Activated CD4-positive, alpha-beta T cell treated with anti-CD3 and anti-CD28 coated beads for 36 hours (primary cell): Measurements from ENCODE around the gene ADM2. TPM values are rescaled to one million over a fixed set of nuclear protein-coding genes. Genes with fewer than 3 reads are reported as not detected.

Source experiments
- ATAC-seq: fragments of 200-7000 bp; cut with Tn5 transposase; one replicate; pipeline ENCODE4 v1.10.0; 2021; ENCODE audit warnings: mild to moderate bottlenecking, moderate library complexity
- CTCF ChIA-PET: fragments of 350-600 bp; sonication (Branson Sonifier 250); formaldehyde crosslinking; loops from one replicate; lab custom pipeline; 2021; ENCODE audit warnings: antibody characterized with exemption; lab: Charles Lee
- POLR2A ChIA-PET: fragments of 350-600 bp; sonication (Branson Sonifier 250); formaldehyde crosslinking; loops from one replicate; lab custom pipeline; 2021; ENCODE audit warnings: antibody characterized with exemption, inconsistent platforms; lab: Charles Lee
- DNase-seq: peaks from one replicate; pipeline ENCODE4 v3.0.0-alpha.2; 2020
- H3K27ac Mint-ChIP-seq: one replicate; pipeline ENCODE4 v1.8.0; 2021; ENCODE audit warnings: mixed read lengths
- H3K27me3 Mint-ChIP-seq: one replicate; pipeline ENCODE4 v1.8.0; 2021; ENCODE audit warnings: mixed read lengths
- H3K36me3 Mint-ChIP-seq: one replicate; pipeline ENCODE4 v1.8.0; 2021; ENCODE audit warnings: low read depth, mixed read lengths
- H3K4me1 Mint-ChIP-seq: one replicate; pipeline ENCODE4 v1.8.0; 2021; ENCODE audit warnings: mixed read lengths
- H3K4me3 Mint-ChIP-seq: one replicate; pipeline ENCODE4 v1.8.0; 2021; ENCODE audit warnings: mild to moderate bottlenecking, moderate library complexity, mixed read lengths
- H3K9me3 Mint-ChIP-seq: one replicate; pipeline ENCODE4 v1.8.0; 2021; ENCODE audit warnings: low read depth, mixed read lengths
- intact Hi-C, 2 experiments: fragments of 100-400 bp; cut with DNase I in 1 of 2; cut with micrococcal nuclease in 1 of 2; formaldehyde crosslinking; loops; one replicate each; pipeline versions ENCODE4 v1.14.2 to v1.15.1; 2022 to 2024; cut with DNase I, micrococcal nuclease
- total RNA-seq, 2 experiments: library from RNA; stranded (reverse); gene quantifications; one replicate each; pipeline ENCODE4 v1.2.3, GENCODE V29; 2021

ADM2 gene
- total RNA-seq, 2 experiments from 2014 or later = 7.5 to 7.9 TPM

DNA sequence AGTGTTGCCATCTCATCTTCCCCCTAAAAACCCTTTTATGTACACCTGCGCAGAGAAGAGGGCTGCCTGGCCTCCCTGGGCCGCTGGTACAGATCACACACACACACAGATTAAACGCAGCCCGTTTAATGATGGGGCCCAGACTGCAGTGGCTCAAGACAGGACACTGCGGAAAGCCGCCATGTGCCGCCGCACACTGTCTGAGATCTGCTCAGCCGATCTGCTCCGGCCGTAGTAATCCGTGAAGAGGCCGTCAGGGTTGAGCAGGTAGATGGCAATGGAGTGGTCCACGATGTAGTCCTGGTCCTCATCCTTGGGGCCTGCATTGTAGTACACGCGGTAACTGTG, 42.1 kb downstream of the ADM2 start:
- Mint-ChIP-seq H3K4me1 (peaks cover 27% of the 10 kb centered on the region), H3K36me3 (peaks cover 23% of the 10 kb centered on the region), H3K27me3 (no peaks in the 10 kb centered on the region), H3K9me3 (no peaks in the 10 kb centered on the region), H3K4me3 (no peak overlapping the region), H3K27ac (no peak overlapping the region)
- ChIA-PET CTCF (interaction anchor here (1.2 kb wide), 1 partner anchor 98 kb away, joined by 4 read pairs; no protein-coding TSS in a partner anchor), POLR2A (interaction anchor here (0.6 to 3.1 kb wide), 3 partner anchors 15 to 268 kb away, joined by 3 to 25 read pairs (median 10); partner anchors contain the start of genes LMF2 and NCAPH2)
- intact Hi-C loops = no loop called here
- DNase-seq (no peak), ATAC-seq (no peak)

DNA sequence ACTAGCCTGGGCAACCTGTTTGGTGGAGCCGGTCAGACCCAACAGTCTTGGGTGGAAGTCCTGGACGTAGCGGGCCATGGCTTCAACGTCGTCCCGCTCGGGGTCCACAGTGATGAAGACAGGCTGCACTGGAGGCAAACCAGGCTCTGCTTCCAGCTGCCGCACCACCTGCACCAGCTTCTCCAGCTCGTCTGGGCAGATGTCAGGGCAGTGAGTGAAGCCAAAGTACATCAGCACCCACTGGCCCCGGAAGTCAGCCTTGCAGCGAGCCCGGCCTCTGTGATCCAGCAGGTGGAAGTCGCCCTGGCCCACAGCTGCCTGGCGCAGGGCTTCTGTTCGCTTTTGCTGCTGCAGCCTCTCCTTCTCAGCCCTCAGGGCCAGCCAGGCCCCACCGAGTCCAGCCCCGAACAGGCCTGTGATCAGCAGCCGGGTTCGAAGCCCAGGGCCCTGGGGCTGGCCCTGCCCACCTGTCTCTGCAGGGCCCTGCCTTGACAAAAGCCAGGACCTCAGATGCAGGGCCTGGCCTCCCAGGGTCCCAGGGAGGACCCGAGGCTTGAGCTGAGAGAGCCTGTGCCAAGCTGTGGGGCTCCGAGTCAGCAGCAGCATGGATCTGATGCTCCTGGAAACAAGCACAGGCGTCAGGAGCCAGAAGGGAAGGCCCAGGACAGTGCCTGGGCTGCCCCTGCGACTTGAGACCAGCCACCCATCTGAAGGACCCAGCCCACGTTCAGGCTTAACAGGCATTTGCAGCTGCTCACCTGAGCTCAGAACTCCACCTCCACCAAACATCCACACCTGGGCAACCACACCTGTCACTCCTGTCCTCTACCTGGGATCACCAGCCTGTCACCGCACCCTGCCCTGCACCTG, 42.7 kb downstream of the ADM2 start:
- peak overlapping the region; percentile 60 for H3K27ac Mint-ChIP-seq
- no peaks in the 10 kb centered on the region for H3K27me3 Mint-ChIP-seq
- intact Hi-C loops = no loop called here
- DNase-seq = peak; percentile 25
- no peaks in the 10 kb centered on the region for H3K9me3 Mint-ChIP-seq
- no peak for ATAC-seq
- ChIA-PET CTCF (interaction anchor here (0.7 to 5.2 kb wide), 8 partner anchors 9 to 282 kb away, joined by 4 to 76 read pairs (median 8); partner anchors contain the start of genes LMF2, NCAPH2 and SYCE3), POLR2A (interaction anchor here (0.6 to 3.1 kb wide), 7 partner anchors 9 to 97 kb away, joined by 4 to 65 read pairs (median 13); partner anchors contain the start of genes LMF2 and NCAPH2)
- peaks cover 33% of the 10 kb centered on the region for H3K4me1 Mint-ChIP-seq
- peaks cover 27% of the 10 kb centered on the region for H3K36me3 Mint-ChIP-seq
- H3K4me3 Mint-ChIP-seq = peak overlapping the region; percentile 77

DNA sequence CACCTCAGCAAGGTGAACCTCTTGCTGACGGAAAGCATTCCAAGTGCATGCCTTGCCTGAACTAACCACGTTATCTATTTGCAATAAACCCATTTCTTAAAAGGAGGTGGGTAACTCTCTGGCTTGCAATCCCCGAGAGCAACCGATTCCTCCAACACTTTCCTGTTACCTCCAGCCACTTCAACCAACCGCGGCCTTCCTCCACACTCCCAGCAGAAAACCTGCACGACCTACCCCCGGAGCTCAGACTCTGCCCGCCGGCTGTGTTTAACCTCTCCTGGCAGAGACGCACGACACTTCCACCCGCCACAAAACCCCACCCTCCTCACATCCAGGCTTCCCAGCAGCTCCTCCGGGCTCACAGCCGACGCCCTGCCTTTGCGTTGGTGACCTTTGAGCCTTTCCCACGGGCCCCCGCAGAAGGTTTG, 43.3 kb downstream of the ADM2 start:
- DNase-seq (no peak), ATAC-seq (no peak)
- Mint-ChIP-seq H3K9me3 (no peaks in the 10 kb centered on the region), H3K36me3 (peaks cover 24% of the 10 kb centered on the region), H3K4me1 (peaks cover 34% of the 10 kb centered on the region), H3K27me3 (no peaks in the 10 kb centered on the region), H3K27ac (peak overlapping the region; percentile 60), H3K4me3 (peak overlapping the region; percentile 77)
- POLR2A ChIA-PET = interaction anchor here (0.6 to 3.1 kb wide), 10 partner anchors 10 to 96 kb away, joined by 4 to 65 read pairs (median 11); partner anchors contain the start of genes KLHDC7B, LMF2 and NCAPH2
- CTCF ChIA-PET = interaction anchor here (0.7 to 5.2 kb wide), 15 partner anchors 9 to 282 kb away, joined by 4 to 76 read pairs (median 8); partner anchors contain the start of genes LMF2, NCAPH2 and SYCE3
- intact Hi-C loops = loop anchor here (1.0 to 5.0 kb wide), 9 partner anchors 16 to 672 kb away; partner anchors contain the start of genes NCAPH2 (in 2 of the 2), CHKB (in 1 of the 2), PIM3 (in 1 of the 2) and PPP6R2 (in 1 of the 2)

DNA sequence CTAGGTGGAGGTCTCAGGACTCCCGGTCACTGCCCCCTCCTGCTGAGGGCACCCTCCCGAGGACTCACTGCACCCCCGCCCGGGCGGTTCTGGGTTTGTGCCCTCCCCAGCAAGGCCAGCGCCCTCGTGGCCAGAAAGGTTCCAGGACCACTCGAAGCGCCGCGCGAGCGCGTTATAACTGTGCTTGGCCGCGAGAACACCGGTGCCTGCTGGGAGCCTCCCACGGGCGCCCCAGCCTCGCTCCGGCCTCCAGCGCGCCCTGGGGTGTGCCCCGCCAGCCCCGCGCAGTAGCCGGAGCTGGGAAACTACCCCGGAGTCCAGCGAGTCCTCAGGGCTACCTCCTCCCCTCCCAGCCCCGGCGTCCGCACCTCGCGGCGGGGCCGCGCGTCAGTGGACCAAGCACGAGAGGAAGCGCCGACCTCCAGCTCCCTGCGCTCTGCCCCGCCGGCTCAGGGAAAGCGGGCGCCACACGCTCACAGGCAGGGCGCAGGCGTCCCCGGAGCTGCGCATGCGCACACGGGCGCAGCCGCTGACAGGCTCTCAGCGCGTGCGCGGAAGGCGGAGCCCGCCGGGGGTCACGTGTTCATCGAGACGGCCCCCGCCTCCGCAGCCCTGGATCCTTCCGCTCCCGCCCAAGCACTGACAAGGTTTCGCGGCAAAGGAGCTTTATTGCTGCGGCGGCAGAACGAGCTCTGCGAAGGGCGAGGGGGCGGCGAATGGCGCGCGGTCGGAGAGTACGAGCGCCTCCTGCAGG, 43.9 kb downstream of the ADM2 start, which contains the start of gene SCO2:
Gene SCO2, minus strand, starts transcription at position 495 of the 754 bp plus-strand sequence. CDS start 1,187 bp downstream, outside the sequence.
- no peaks in the 10 kb centered on the region for H3K9me3 Mint-ChIP-seq
- DNase-seq (peak; percentile 99), ATAC-seq (peak; percentile 56)
- peaks cover 23% of the 10 kb centered on the region for H3K36me3 Mint-ChIP-seq
- intact Hi-C loops = loop anchor here (1.0 to 5.0 kb wide), 9 partner anchors 17 to 673 kb away; partner anchors contain the start of genes NCAPH2 (in 2 of the 2), CHKB (in 1 of the 2), PIM3 (in 1 of the 2) and PPP6R2 (in 1 of the 2)
- peaks cover 34% of the 10 kb centered on the region for H3K4me1 Mint-ChIP-seq
- ChIA-PET CTCF (interaction anchor here (0.6 to 5.2 kb wide), 29 partner anchors 10 to 283 kb away, joined by 3 to 76 read pairs (median 6); partner anchors contain the start of genes CHKB, KLHDC7B, LMF2 and NCAPH2), POLR2A (interaction anchor here (0.6 to 3.1 kb wide), 18 partner anchors 8 to 165 kb away, joined by 3 to 65 read pairs (median 6); partner anchors contain the start of genes CHKB, KLHDC7B, LMF2 and NCAPH2)
- no peaks in the 10 kb centered on the region for H3K27me3 Mint-ChIP-seq
- peak within 1 kb of the TSS; percentile 87 for H3K27ac Mint-ChIP-seq
- H3K4me3 Mint-ChIP-seq = peak within 1 kb of the TSS; percentile 77

DNA sequence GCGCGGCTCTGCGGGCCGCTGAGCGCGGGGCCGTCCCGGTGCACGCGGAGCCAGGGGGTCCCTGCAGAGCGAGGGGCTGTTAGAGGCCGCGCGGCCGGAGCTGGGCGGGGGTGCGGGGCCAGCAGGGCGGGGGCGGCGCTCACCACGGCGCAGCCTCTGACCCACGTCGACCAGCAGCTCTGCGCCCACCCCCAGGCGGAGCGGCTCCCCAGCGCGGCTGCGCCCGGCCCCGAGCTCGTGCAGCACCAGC, 44.4 kb downstream of the ADM2 start:
- DNase-seq (no peak), ATAC-seq (no peak)
- H3K27me3 Mint-ChIP-seq = no peaks in the 10 kb centered on the region
- H3K4me1 Mint-ChIP-seq = peaks cover 34% of the 10 kb centered on the region
- no peak overlapping the region for H3K27ac Mint-ChIP-seq
- H3K36me3 Mint-ChIP-seq = peaks cover 23% of the 10 kb centered on the region
- peak overlapping the region; percentile 77 for H3K4me3 Mint-ChIP-seq
- ChIA-PET POLR2A (interaction anchor here (0.6 to 3.1 kb wide), 17 partner anchors 8 to 165 kb away, joined by 3 to 65 read pairs (median 7); partner anchors contain the start of genes CHKB, KLHDC7B, LMF2 and NCAPH2), CTCF (interaction anchor here (0.6 to 5.2 kb wide), 29 partner anchors 10 to 283 kb away, joined by 3 to 76 read pairs (median 6); partner anchors contain the start of genes CHKB, KLHDC7B, LMF2 and NCAPH2)
- H3K9me3 Mint-ChIP-seq = no peaks in the 10 kb centered on the region
- intact Hi-C loops = loop anchor here (1.0 to 5.0 kb wide), 12 partner anchors 17 to 673 kb away; partner anchors contain the start of genes CHKB (in 2 of the 2), NCAPH2 (in 2 of the 2), PIM3 (in 1 of the 2) and PPP6R2 (in 1 of the 2)

DNA sequence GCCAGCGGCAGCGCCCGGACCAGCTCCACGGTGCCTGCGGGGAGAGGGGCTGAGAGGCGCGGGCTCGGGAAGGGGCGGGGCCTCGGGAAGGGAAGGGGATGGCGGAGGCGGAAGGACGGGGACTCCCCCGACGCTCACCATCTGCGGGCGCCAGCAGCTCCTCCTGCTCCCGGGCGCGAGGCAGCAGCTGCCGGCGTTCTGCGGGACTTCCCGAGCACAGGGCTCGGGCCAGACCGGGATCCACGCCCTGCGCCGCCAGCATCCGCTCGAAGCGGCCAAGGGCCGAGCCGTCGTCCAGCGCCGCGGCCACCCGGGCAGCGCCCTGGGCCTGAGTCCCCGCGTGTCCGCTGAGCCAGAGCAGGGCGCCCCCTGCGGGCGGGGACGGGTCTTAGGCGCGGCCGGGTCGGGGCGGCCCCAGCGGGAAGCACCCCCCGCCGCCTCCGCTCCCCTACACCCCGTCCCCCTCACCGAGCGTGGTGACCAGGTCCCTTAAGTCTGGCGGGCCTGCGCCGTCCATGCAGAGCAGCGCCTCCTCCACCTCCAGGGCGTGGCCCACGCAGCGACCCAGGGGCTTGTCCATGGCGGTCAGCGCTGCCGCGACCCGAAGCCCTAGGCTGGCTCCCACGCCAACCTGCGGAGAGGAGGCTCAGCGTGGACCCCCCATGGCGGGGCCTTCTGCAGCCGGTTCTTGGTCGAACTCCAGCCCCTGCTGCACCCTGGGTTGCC, 44.9 kb downstream of the ADM2 start:
- CTCF ChIA-PET = interaction anchor here (0.9 to 5.2 kb wide), 27 partner anchors 9 to 284 kb away, joined by 3 to 76 read pairs (median 6); partner anchors contain the start of genes CHKB, KLHDC7B, LMF2 and NCAPH2
- ATAC-seq (peak; percentile 57), DNase-seq (peak; percentile 95)
- POLR2A ChIA-PET = interaction anchor here (0.6 to 3.1 kb wide), 16 partner anchors 9 to 166 kb away, joined by 3 to 65 read pairs (median 6); partner anchors contain the start of genes CHKB, KLHDC7B, LMF2 and NCAPH2
- Mint-ChIP-seq H3K27me3 (no peaks in the 10 kb centered on the region), H3K36me3 (peaks cover 23% of the 10 kb centered on the region), H3K27ac (peak overlapping the region; percentile 87), H3K4me1 (peaks cover 34% of the 10 kb centered on the region), H3K9me3 (no peaks in the 10 kb centered on the region), H3K4me3 (peak overlapping the region; percentile 77)
- intact Hi-C loops = loop anchor here (1.0 to 5.0 kb wide), 7 partner anchors 36 to 674 kb away; partner anchors contain the start of genes CHKB (in 1 of the 2), PIM3 (in 1 of the 2), PPP6R2 (in 1 of the 2) and SYCE3 (in 1 of the 2)

DNA sequence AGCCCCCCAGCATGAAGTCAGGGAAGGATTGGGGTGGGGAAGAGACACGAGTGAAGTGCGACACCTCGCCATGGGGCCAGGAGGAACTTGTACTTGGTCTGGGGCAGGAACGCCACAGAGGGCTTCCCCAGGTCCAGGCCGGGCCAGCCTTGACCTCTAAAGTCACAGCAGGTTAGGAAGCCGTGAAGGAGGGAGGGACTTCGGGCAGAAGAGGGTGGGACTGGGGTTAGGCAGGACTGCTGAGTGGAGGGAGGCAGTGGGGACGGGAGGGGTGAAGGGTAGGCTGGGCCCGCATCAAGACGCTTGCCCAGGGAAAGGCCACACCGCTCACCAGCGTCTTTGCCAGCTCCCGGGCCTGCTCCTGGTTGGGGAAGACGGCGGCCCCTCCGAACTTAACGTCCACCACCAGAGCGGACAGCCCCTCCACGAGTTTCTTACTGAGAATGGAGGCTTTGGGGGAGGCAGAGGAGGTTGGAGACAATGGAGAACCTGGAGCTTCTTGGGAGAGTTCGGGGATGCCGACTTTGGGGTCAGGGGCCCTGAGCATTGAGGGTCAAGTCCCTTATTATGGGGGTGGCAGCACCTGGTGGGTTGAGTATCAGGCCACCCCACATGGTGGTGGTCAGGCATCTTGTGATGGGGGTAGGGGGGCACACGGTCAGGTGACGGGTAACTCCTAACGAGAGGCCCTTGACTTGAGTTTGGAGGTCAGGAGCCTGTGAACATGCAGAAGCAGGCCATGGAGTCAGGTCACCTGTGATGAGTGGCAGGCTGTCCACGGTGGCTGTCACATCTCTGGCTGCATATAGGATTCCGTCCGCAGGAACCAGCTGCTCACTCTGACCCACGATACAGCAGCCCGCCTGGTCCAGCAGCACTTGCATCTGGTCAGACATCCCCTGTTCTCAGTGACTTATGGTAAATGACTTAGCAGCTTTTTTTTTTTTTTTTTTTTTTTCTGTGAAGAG, 45.8 kb downstream of the ADM2 start:
- CTCF ChIA-PET = interaction anchor here (0.6 to 5.2 kb wide), 9 partner anchors 8 to 551 kb away, joined by 3 to 43 read pairs (median 4); partner anchors contain the start of genes LMF2, NCAPH2 and SYCE3
- peaks cover 23% of the 10 kb centered on the region for H3K36me3 Mint-ChIP-seq
- POLR2A ChIA-PET = interaction anchor here (1.0 to 1.7 kb wide), 2 partner anchors 12 to 94 kb away, joined by 3 to 5 read pairs; no protein-coding TSS in a partner anchor
- peak; percentile 71 for DNase-seq
- peak; percentile 9 for ATAC-seq
- intact Hi-C loops = loop anchor here (1.0 to 5.0 kb wide), 7 partner anchors 35 to 675 kb away; partner anchors contain the start of genes CHKB (in 1 of the 2), PIM3 (in 1 of the 2), PPP6R2 (in 1 of the 2) and SYCE3 (in 1 of the 2)
- peaks cover 34% of the 10 kb centered on the region for H3K4me1 Mint-ChIP-seq
- peak overlapping the region; percentile 77 for H3K4me3 Mint-ChIP-seq
- H3K27ac Mint-ChIP-seq = peak overlapping the region; percentile 87
- no peaks in the 10 kb centered on the region for H3K27me3 Mint-ChIP-seq
- no peaks in the 10 kb centered on the region for H3K9me3 Mint-ChIP-seq

DNA sequence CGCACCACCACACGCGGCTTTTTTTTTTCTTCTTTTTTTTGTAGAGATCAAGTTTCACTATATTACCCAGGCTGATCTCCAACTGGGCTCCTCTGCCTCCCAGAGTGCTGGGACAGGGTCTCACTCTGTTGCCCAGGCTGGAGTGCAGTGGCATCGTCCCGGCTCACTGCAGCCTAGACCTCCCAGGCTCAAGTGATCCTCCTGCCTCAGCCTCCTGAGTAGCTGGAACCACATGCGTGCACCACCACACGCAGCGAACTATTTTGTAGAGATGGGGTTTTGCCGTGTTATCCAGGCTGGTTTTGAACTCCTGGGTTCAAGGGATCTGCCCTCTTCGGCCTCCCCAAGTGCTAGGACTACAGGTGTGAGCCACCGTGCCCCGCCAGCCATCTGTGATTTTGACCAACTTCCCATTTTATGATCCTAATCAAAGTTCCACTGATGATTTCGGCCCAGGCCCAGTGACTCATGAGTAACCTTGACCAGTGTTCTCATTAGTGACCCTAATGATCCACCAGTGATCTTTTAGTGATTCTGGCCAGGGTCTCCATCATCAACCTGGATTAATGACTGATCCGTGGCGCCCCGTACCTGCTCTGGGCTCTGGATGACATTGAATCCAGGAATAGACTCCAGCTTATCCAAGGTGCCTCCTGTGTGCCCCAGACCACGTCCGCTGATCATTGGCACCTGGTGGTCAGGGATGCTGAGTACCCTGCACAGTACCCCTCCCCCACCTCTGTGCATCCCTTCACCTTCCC, 46.8 kb downstream of the ADM2 start:
- CTCF ChIA-PET = interaction anchor here (0.6 to 5.2 kb wide), 8 partner anchors 12 to 552 kb away, joined by 3 to 43 read pairs (median 4); partner anchors contain the start of genes LMF2, NCAPH2 and SYCE3
- Mint-ChIP-seq H3K9me3 (no peaks in the 10 kb centered on the region), H3K27me3 (no peaks in the 10 kb centered on the region), H3K4me3 (peak overlapping the region; percentile 77), H3K27ac (peak overlapping the region; percentile 87), H3K36me3 (peaks cover 21% of the 10 kb centered on the region), H3K4me1 (peaks cover 41% of the 10 kb centered on the region)
- intact Hi-C loops = loop anchor here (2.0 to 5.0 kb wide), 4 partner anchors 55 to 676 kb away; partner anchors contain the start of genes CHKB (in 1 of the 2), PIM3 (in 1 of the 2), PPP6R2 (in 1 of the 2) and ZBED4 (in 1 of the 2)
- ATAC-seq = no peak
- peak; percentile 18 for DNase-seq
- POLR2A ChIA-PET = interaction anchor here (0.6 to 1.7 kb wide), 6 partner anchors 11 to 156 kb away, joined by 3 to 7 read pairs (median 4); partner anchors contain the start of genes LMF2 and NCAPH2
